ENCODE results near the gene AHNAK. TPM values are rescaled to one million over a fixed set of nuclear protein-coding genes. Genes with fewer than 3 reads are reported as not detected.
A peak's percentile ranks its signal among the peaks of the same experiment; 100 is the strongest.

AHNAK gene
- total and polyA plus RNA-seq, 2 of the 8 experiments (the other 6 are each of a cell fraction or from before 2014, with no cell fraction given) = 2.0 to 5.8 TPM

DNA sequence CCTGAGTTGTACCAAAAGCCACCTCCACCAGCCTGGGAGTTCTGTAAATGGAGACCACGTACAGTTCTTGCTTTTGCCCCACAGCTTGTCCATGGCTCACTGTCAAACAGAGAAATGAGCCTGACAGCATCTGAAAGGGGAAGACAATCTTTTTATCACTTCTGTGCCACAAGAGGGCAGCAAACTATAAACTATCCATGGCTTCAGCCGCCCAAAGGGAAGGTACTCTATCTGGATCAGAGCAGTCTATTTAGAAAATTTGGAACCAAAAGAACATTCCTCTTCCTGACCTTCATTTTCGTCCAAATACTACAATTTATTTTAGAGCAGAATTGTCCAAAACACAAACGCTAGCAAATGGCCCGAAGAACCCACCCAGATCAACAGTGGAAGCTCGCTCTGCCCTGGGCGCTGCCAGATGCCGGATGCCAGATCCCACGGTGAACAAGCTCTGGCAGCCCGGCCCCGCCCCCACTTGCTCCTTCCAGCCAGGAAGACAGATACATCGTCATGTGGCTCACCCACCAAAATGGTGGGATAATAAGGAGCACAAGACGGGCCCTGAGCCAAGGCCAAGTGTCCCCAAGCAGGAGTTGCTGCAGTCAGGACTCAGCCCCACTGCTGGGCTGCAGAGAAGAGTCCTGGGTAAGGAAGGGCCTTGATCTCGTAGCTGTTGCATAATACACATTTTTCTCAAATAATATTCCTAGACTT lies 151.6 kb downstream of the AHNAK start (continued):
- TF ChIP-seq, protein P1, sequence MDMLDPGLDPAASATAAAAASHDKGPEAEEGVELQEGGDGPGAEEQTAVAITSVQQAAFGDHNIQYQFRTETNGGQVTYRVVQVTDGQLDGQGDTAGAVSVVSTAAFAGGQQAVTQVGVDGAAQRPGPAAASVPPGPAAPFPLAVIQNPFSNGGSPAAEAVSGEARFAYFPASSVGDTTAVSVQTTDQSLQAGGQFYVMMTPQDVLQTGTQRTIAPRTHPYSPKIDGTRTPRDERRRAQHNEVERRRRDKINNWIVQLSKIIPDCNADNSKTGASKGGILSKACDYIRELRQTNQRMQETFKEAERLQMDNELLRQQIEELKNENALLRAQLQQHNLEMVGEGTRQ (IDR thresholded peaks at IDR 0.05; ENCODE audit: low read length) = no peak
- TF ChIP-seq NRF1 (IDR thresholded peaks at IDR 0.05; ENCODE audit: low read depth, low read length) = no peak
- TF ChIP-seq ZNF274 (IDR thresholded peaks at IDR 0.05; ENCODE audit: borderline replicate concordance, extremely low read depth, low read length) = no peak
- TF ChIP-seq EZH2 (IDR thresholded peaks at IDR 0.05; ENCODE audit: low read depth, low read length, severe bottlenecking) = no peak
- no peak for TF ChIP-seq JUND (IDR thresholded peaks at IDR 0.05; ENCODE audit: low read length)
- TF ChIP-seq RNF2 (IDR thresholded peaks at IDR 0.05; ENCODE audit: borderline replicate concordance, low read depth, low read length, missing control alignments, poor library complexity, severe bottlenecking) = no peak
- peak; percentile 40; the same call in 1 of the 2 replicates for TF ChIP-seq YY1 (IDR thresholded peaks at IDR 0.05; ENCODE audit: low read depth, low read length)
- TF ChIP-seq RXRA (IDR thresholded peaks at IDR 0.05; ENCODE audit: insufficient read depth, low read depth, low read length) = no peak
- no peak for TF ChIP-seq MAFK (IDR thresholded peaks at IDR 0.05; ENCODE audit: low read depth, low read length)
- no peak for TF ChIP-seq TAF7 (optimal IDR thresholded peaks at IDR 0.05; ENCODE audit: borderline replicate concordance, low read depth, low read length)
- no peak for TF ChIP-seq TEAD4 (IDR thresholded peaks at IDR 0.05; ENCODE audit: low read depth, low read length)
- no peak for TF ChIP-seq TCF12 (IDR thresholded peaks at IDR 0.05; ENCODE audit: low read depth, low read length)
- TF ChIP-seq POLR2AphosphoS5 (IDR thresholded peaks at IDR 0.05; ENCODE audit: low read depth, low read length) = no peak
- TF ChIP-seq SAP30 (IDR thresholded peaks at IDR 0.05; ENCODE audit: insufficient read depth, insufficient replicate concordance, low read length) = no peak
- no peak for TF ChIP-seq POU5F1 (IDR thresholded peaks at IDR 0.05; ENCODE audit: low read depth, low read length)
- no peak for TF ChIP-seq RFX5 (IDR thresholded peaks at IDR 0.05; ENCODE audit: borderline replicate concordance, low read depth, low read length)
- TF ChIP-seq RAD21 (IDR thresholded peaks at IDR 0.05 in 1 of 2, conservative IDR thresholded peaks at IDR 0.05 in 1 of 2; ENCODE audit: low read depth in 2 of 2, low read length in 2 of 2) = peak; percentile 86 to 88
- TF ChIP-seq SIN3A (conservative IDR thresholded peaks at IDR 0.05 in 1 of 2, IDR thresholded peaks at IDR 0.05 in 1 of 2; ENCODE audit: low read depth in 1 of 2, low read length in 2 of 2) = peak; percentile 56 to 72; a peak in 2 of 4 replicates
- no peak for TF ChIP-seq PHF8 (conservative IDR thresholded peaks at IDR 0.05; ENCODE audit: low read depth, low read length)
- no peak for TF ChIP-seq CBX8 (IDR thresholded peaks at IDR 0.05; ENCODE audit: borderline replicate concordance, low read depth, low read length)
- TF ChIP-seq, protein P2, sequence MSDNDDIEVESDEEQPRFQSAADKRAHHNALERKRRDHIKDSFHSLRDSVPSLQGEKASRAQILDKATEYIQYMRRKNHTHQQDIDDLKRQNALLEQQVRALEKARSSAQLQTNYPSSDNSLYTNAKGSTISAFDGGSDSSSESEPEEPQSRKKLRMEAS (IDR thresholded peaks at IDR 0.05) = no peak
- TF ChIP-seq SUZ12 (IDR thresholded peaks at IDR 0.05; ENCODE audit: low read length) = no peak
